Activated CD8-positive, alpha-beta T cell treated with anti-CD3 and anti-CD28 coated beads, Interleukin-2, amount 10 ng/mL, durations not matched to agents 7 days and 5 days (primary cell): ENCODE measurements around the gene PTPN4. TPM values are rescaled to one million over a fixed set of nuclear protein-coding genes. Genes with fewer than 3 reads are reported as not detected.
A peak's percentile ranks its signal among the peaks of the same experiment; 100 is the strongest.

Source experiments
- ATAC-seq: fragments of 150-1000 bp; cut with Tn5 transposase; one replicate; pipeline ENCODE4 v1.10.0; 2021; ENCODE audit warnings: moderate library complexity
- CTCF ChIA-PET: fragments of 350-600 bp; sonication (Branson Sonifier 250); formaldehyde crosslinking; loops from one replicate; lab custom pipeline; 2021; ENCODE audit warnings: antibody characterized with exemption; lab: Charles Lee
- POLR2A ChIA-PET: fragments of 350-600 bp; sonication (Branson Sonifier 250); formaldehyde crosslinking; loops from one replicate; lab custom pipeline; 2021; ENCODE audit warnings: antibody characterized with exemption; lab: Charles Lee
- DNase-seq: peaks from one replicate; pipeline ENCODE4 v3.0.0-alpha.2; 2020
- H3K27ac Mint-ChIP-seq: one replicate; pipeline ENCODE4 v1.8.0; 2021; ENCODE audit warnings: mild to moderate bottlenecking, mixed read lengths
- H3K27me3 Mint-ChIP-seq: one replicate; pipeline ENCODE4 v1.8.0; 2021; ENCODE audit warnings: low read depth, mixed read lengths
- H3K36me3 Mint-ChIP-seq: one replicate; pipeline ENCODE4 v1.8.0; 2021; ENCODE audit warnings: low read depth, mixed read lengths
- H3K4me1 Mint-ChIP-seq: one replicate; pipeline ENCODE4 v1.8.0; 2021; ENCODE audit warnings: low read depth, mixed read lengths
- H3K4me3 Mint-ChIP-seq: one replicate; pipeline ENCODE4 v1.8.0; 2021; ENCODE audit warnings: mild to moderate bottlenecking, mixed read lengths
- H3K9me3 Mint-ChIP-seq: one replicate; pipeline ENCODE4 v1.8.0; 2022; ENCODE audit warnings: mixed read lengths; ENCODE audit not compliant: insufficient read depth
- total RNA-seq, 2 experiments: library from RNA; stranded (reverse); gene quantifications; one replicate each; pipeline ENCODE4 v1.2.3, GENCODE V29; 2021

Gene PTPN4
- total RNA-seq, 2 experiments from 2014 or later: 89.1 to 91.3 TPM

DNA sequence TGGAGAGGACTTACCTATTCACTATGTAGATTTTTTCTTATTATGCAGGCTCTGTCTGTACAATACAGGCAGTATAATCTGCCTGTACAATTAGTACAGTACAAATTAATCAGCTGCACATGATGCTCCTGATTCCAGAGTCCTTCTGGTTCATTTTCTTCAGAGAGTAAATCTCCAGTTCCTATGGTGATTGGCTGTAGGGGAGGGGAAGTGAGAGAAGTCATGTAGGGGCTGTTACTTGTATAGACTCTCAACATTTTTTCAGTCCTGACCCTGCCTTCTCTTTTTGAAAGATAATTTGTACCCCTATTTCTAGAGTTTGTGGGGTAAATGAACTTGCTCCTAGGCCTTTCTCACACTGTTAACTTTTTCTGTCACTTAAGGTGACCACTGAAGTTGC is 54.5 kb downstream of the PTPN4 start:
- ChIA-PET POLR2A (no interaction called here), CTCF (no interaction called here)
- ATAC-seq: no peak
- H3K9me3 Mint-ChIP-seq: peaks cover 22% of the 10 kb centered on the region
- H3K27me3 Mint-ChIP-seq: no peaks in the 10 kb centered on the region
- no peak overlapping the region for H3K27ac Mint-ChIP-seq
- H3K36me3 Mint-ChIP-seq: peaks cover 53% of the 10 kb centered on the region
- H3K4me3 Mint-ChIP-seq: no peak overlapping the region
- no peak for DNase-seq
- peaks cover 2% of the 10 kb centered on the region for H3K4me1 Mint-ChIP-seq

DNA sequence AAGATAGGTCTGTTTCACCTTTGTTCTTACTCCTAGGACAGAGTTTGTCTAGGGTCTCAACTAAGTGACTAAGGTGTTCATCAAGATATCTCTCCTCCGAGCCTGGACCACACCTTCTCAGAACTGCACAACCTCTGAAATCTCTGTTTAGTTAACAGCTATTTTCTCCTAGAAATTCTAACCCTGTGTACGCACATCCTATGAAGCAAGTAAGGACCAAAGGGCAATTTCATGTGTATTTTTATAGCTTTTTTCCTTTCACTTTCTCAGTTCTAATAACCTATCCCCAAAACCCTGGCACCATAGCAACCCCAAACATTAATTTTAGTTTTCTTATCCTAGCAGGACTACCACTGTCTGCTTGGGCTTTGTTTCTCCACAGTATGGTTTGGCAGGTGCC is 59.1 kb downstream of the PTPN4 start:
- no peak overlapping the region for H3K4me3 Mint-ChIP-seq
- peaks cover 23% of the 10 kb centered on the region for H3K9me3 Mint-ChIP-seq
- ATAC-seq: no peak
- H3K4me1 Mint-ChIP-seq: peaks cover 15% of the 10 kb centered on the region
- no peak for DNase-seq
- POLR2A ChIA-PET: interaction anchor here (0.7 kb wide), 1 partner anchor 1019 kb away, joined by 3 read pairs; no protein-coding TSS in a partner anchor
- H3K36me3 Mint-ChIP-seq: peaks cover 37% of the 10 kb centered on the region
- no peaks in the 10 kb centered on the region for H3K27me3 Mint-ChIP-seq
- no peak overlapping the region for H3K27ac Mint-ChIP-seq
- CTCF ChIA-PET: interaction anchor here (1.0 to 6.8 kb wide), 4 partner anchors 64 to 358 kb away, joined by 3 to 75 read pairs (median 4); no protein-coding TSS in a partner anchor

DNA sequence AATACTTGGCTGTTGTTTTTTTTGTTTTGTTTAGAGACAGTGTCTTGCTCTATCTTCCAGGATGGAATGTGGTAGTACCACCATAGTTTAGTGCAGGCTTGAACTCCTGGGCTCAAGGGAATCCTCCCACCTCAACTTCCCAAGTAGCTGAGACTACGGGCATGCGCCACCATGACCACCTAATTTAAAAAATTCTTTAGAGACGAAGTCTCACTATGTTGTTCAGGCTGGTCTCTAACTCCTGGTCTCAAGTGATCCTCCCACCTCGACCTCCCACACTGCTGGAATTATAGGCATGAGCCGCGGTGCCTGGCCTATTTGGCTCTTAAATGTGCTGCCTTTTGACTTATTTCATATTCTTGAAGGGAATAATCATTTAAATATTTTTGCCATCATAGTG is 60.1 kb downstream of the PTPN4 start:
- Mint-ChIP-seq H3K4me3 (no peak overlapping the region), H3K27ac (no peak overlapping the region), H3K27me3 (no peaks in the 10 kb centered on the region), H3K9me3 (peaks cover 23% of the 10 kb centered on the region), H3K36me3 (peaks cover 37% of the 10 kb centered on the region), H3K4me1 (peaks cover 17% of the 10 kb centered on the region)
- POLR2A ChIA-PET: no interaction called here
- no peak for ATAC-seq
- no peak for DNase-seq
- CTCF ChIA-PET: interaction anchor here (1.4 to 6.8 kb wide), 3 partner anchors 11 to 117 kb away, joined by 4 to 75 read pairs (median 5); no protein-coding TSS in a partner anchor

DNA sequence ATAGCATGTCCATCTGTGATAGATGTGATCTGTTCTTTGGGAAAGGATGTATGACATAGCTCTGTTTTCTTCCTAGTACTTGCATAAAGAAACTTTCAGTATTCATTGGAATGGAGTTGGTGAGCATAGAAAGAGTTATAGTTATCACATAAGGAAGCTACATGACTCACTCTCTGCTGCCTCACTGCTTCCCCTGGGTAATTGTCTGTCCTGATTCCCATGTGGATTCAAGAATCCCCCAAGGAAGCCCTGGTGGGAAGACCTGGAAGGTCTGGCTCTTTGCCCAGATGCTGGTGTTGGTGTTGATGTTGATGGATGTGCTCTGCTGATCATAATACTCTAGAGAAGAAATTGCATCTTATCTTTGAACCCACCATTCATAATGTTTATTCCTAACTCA is 60.6 kb downstream of the PTPN4 start:
- Mint-ChIP-seq H3K27ac (no peak overlapping the region), H3K4me3 (no peak overlapping the region), H3K36me3 (peaks cover 33% of the 10 kb centered on the region), H3K4me1 (peaks cover 17% of the 10 kb centered on the region), H3K9me3 (peaks cover 23% of the 10 kb centered on the region), H3K27me3 (no peaks in the 10 kb centered on the region)
- ATAC-seq (no peak), DNase-seq (no peak)
- ChIA-PET CTCF (interaction anchor here (1.0 to 6.8 kb wide), 4 partner anchors 12 to 117 kb away, joined by 3 to 75 read pairs (median 4); partner anchors contain the start of gene PTPN4), POLR2A (no interaction called here)

DNA sequence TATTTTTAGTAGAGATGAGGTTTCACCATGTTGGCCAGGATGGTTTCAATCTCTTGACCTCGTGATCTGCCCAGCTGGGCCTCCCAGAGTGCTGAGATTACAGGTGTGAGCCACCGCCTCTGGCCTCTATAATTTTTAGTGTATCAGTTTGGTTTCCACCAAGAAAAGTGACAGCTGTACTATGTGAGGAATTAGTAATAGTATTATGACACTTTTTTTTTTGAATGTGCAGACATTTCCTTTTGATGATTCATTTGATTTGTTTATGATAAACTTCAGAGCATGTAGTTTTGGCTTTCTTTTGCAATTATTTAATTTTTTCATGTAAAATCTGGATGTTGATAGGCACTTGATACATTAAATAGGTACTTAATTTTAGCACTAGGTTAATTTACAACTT is 61.5 kb downstream of the PTPN4 start:
- Mint-ChIP-seq H3K9me3 (peaks cover 23% of the 10 kb centered on the region), H3K27me3 (no peaks in the 10 kb centered on the region), H3K27ac (no peak overlapping the region), H3K4me1 (peaks cover 24% of the 10 kb centered on the region), H3K36me3 (peaks cover 31% of the 10 kb centered on the region), H3K4me3 (no peak overlapping the region)
- ChIA-PET POLR2A (no interaction called here), CTCF (interaction anchor here (1.0 to 6.8 kb wide), 5 partner anchors 13 to 354 kb away, joined by 3 to 75 read pairs (median 5); partner anchors contain the start of gene PTPN4)
- no peak for ATAC-seq
- no peak for DNase-seq

DNA sequence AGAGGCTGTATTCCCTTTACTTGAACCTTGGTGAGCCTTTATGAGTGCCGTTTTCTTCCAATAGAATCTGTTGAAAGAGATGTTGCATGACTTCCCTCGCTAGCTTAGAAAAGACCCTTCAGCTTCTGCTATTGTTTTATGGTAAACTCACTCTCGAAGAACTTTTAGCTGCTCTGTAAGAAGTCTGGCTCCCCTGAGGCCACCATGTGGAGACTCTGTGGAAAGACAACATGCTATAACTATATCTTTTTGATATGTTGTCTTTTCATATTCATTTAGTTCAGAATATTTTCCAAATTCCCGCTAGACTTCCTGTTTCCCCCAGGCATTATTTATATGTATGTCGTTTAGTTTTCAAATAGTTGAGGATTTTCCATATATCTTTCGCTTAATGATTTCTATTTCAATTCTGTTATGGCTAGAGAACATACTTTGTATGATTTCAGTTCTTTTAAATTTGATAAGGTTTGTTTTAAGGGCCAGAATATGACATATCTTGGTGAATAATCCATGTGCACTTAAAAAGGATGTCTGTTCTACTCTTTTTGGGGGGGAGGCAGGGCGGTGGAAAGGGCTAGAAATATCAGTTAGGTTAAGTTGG is 64.1 kb downstream of the PTPN4 start:
- ChIA-PET CTCF (interaction anchor here (0.7 to 6.8 kb wide), 11 partner anchors 12 to 352 kb away, joined by 3 to 75 read pairs (median 5); partner anchors contain the start of gene PTPN4), POLR2A (no interaction called here)
- peaks cover 10% of the 10 kb centered on the region for H3K36me3 Mint-ChIP-seq
- no peak overlapping the region for H3K4me3 Mint-ChIP-seq
- H3K9me3 Mint-ChIP-seq: peaks cover 5% of the 10 kb centered on the region
- no peak overlapping the region for H3K27ac Mint-ChIP-seq
- no peaks in the 10 kb centered on the region for H3K27me3 Mint-ChIP-seq
- DNase-seq: peak; percentile 47
- peaks cover 32% of the 10 kb centered on the region for H3K4me1 Mint-ChIP-seq
- ATAC-seq: peak; percentile 49

DNA sequence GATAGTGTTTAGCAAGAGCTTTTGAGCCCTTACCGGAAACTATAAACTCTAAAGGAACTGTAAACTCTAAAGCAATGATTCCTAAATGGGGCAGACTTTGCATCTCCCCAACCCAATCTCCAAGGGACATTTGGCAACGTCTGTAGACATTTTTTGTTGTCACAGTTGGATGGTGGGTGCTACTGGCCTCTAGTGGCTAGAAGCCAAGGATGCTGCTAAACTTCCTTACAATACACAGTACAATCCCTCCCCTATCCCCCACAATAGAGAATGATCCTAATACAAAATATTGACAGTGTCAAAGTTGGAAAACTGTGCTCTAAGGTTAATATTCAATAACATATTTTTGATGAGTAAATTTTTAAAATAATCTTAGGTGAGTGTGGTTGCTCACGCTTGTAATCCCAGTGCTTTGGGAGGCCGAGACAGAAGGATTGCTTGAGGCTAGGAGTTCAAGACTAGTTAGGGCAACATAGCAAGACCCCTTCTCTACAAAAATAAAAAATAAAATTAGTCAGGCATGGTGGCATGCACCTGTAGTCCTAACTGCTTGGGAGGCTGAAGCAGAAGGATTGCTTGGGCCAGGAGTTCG is 66.7 kb downstream of the PTPN4 start:
- ATAC-seq: peak; percentile 76
- ChIA-PET CTCF (interaction anchor here (0.6 to 4.5 kb wide), 15 partner anchors 8 to 350 kb away, joined by 3 to 32 read pairs (median 5); partner anchors contain the start of gene PTPN4), POLR2A (no interaction called here)
- Mint-ChIP-seq H3K4me3 (no peak overlapping the region), H3K9me3 (peaks cover 20% of the 10 kb centered on the region), H3K27me3 (no peaks in the 10 kb centered on the region), H3K36me3 (peaks cover 24% of the 10 kb centered on the region), H3K27ac (no peak overlapping the region), H3K4me1 (peaks cover 28% of the 10 kb centered on the region)
- DNase-seq: peak; percentile 57

DNA sequence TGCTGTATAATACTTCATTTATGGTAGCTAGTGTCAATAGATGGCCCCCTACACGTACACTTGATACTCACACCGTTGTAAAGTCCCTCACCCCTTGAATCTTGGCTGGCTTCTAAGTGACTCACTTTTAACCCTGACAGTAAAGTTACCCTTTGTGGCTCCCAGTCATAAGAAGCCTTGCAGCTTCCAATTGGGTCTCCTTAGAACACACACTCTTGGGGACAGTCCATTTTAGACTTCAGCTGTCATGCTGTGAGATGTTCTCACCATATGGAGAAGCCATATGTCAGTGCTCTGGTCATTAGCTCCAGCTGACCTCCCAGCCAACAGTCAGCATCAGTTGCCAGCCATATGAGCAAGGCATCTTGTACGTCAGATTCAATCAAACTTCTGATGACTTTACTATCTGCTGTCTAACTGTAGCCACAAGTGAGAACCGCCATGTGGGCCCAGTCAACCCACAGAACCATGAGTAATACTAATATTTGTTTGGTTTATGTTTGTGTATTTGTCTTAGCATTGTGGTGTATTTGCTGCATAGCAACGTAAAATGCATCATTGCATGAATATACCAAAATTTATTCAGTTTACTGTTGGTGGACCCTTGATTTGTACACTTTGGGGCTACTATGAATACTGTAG is 68.3 kb downstream of the PTPN4 start:
- Mint-ChIP-seq H3K9me3 (peaks cover 32% of the 10 kb centered on the region), H3K4me1 (peaks cover 23% of the 10 kb centered on the region), H3K36me3 (peaks cover 30% of the 10 kb centered on the region), H3K27ac (no peak overlapping the region), H3K27me3 (no peaks in the 10 kb centered on the region), H3K4me3 (no peak overlapping the region)
- ATAC-seq (peak; percentile 36), DNase-seq (no peak)
- POLR2A ChIA-PET: no interaction called here
- CTCF ChIA-PET: interaction anchor here (1.0 to 4.5 kb wide), 5 partner anchors 34 to 125 kb away, joined by 3 to 32 read pairs (median 4); no protein-coding TSS in a partner anchor

DNA sequence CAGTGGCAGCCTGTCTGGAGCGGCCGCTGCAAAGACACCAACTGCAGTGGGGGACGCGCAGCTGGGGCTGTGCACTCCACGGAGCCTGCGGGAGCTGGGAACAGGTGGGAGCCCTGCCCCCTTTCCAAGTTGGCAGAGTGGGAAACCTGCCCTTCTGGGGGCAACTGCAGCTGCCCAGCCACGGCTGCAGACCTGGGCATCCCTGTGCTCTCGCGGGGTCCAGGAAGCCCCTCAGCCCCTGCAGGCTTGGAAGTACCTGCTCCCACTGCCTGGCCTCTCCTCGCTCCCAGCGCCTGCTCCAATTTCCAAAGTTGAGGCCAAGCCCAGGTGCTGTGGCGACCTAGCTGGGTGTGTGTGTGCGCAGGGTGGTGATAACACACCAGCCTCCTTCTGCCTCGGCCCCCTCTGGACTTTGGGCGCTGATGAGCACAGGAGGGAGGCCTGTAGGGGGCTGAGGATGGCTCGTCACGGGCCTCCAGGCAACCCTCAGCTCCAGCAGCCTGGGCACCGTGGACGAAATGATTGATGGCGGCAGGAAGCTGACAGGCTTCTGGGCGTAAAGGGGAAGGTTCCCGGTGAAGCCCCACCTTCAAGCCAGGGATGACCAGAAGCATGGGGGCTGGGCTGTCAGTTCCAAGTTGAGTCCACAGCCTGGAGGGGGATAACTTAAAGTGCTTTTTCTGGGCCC is 76.9 kb downstream of the PTPN4 start:
- H3K4me1 Mint-ChIP-seq: peaks cover 14% of the 10 kb centered on the region

DNA sequence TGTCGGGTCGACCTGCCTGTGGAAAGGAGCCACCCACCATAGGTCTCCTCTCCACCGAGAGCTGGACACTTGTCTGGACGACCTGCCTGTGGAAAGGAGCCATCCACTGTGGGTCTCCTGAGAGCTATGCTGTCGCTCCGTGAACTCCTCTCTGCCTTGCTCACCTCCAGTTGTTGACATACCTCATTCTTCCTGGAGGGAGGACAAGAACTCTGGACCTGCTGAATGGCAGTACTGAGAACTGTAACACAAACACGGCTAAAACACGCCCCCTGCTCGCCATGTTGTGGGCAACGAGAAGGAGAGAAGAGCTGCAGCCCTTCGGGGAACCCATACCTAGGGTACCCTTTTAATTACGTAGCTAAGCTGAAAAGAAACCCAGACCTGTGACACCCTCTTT is 77.6 kb downstream of the PTPN4 start:
- ChIA-PET POLR2A (no interaction called here), CTCF (no interaction called here)
- H3K27me3 Mint-ChIP-seq: no peaks in the 10 kb centered on the region
- H3K9me3 Mint-ChIP-seq: peaks cover 3% of the 10 kb centered on the region
- no peak overlapping the region for H3K4me3 Mint-ChIP-seq
- no peak overlapping the region for H3K27ac Mint-ChIP-seq
- H3K36me3 Mint-ChIP-seq: peaks cover 18% of the 10 kb centered on the region
- ATAC-seq: no peak
- peaks cover 14% of the 10 kb centered on the region for H3K4me1 Mint-ChIP-seq
- no peak for DNase-seq

More for the DNA sequence above, 76.9 kb downstream of the PTPN4 start:
- POLR2A ChIA-PET: no interaction called here
- H3K27me3 Mint-ChIP-seq: no peaks in the 10 kb centered on the region
- no peak overlapping the region for H3K27ac Mint-ChIP-seq
- no peak overlapping the region for H3K4me3 Mint-ChIP-seq
- peaks cover 15% of the 10 kb centered on the region for H3K36me3 Mint-ChIP-seq
- peaks cover 11% of the 10 kb centered on the region for H3K9me3 Mint-ChIP-seq
- CTCF ChIA-PET: no interaction called here
- ATAC-seq (no peak), DNase-seq (no peak)

DNA sequence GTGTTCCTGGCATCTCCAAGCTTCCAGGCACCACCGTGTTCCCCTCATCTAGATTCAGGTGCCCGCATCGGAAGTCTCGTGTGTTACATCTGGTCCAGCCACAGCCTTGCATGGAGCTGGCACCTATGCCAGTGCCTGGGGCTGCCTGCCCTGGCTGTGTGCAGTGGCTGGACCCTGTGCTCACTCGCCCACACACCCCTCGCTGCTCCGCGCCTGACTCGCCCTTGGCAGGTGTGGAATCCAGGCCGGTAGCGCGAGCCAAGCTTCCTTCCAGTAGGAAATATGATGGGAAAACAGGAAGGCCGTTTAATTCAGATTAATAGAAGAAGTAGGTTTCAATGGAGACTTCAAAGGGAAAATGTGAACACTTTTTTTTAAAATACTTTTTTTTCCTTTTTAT is 78.0 kb downstream of the PTPN4 start:
- no peak overlapping the region for H3K4me3 Mint-ChIP-seq
- H3K27me3 Mint-ChIP-seq: no peaks in the 10 kb centered on the region
- H3K9me3 Mint-ChIP-seq: peaks cover 2% of the 10 kb centered on the region
- H3K4me1 Mint-ChIP-seq: peaks cover 18% of the 10 kb centered on the region
- no peak for ATAC-seq
- POLR2A ChIA-PET: no interaction called here
- peaks cover 20% of the 10 kb centered on the region for H3K36me3 Mint-ChIP-seq
- CTCF ChIA-PET: no interaction called here
- DNase-seq: no peak
- no peak overlapping the region for H3K27ac Mint-ChIP-seq
